ENCODE results near the gene DHCR7.

DHCR7 gene

DNA sequence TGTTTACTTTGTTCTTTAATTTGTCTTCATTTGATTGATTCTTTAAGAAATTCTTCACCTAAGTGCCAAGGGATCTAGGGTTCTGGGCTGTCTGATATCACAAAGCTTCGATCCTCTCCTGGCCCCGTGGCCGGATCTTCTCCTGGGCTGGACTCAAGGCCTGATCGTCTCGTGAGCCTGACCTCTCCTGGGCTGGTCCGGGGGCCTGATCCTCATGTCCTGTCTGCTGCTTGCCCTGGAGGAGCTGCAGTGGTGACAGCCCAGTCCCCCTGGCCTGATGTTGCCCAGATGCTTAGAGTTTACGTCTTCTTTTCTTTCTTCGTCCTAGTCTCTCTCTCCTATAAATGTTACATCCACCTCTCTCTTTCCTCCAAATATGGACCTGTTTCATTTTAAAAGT lies 8.1 kb upstream of the DHCR7 start:
- DNase-seq: no peak

- DNase-seq: peak; percentile 9
These were observed 6.4 kb upstream of the DHCR7 start for GRCh38 chr11:71454470-71455113.

- no peak for DNase-seq
These were observed 5.7 kb upstream of the DHCR7 start for GRCh38 chr11:71453918-71454304.

DNA sequence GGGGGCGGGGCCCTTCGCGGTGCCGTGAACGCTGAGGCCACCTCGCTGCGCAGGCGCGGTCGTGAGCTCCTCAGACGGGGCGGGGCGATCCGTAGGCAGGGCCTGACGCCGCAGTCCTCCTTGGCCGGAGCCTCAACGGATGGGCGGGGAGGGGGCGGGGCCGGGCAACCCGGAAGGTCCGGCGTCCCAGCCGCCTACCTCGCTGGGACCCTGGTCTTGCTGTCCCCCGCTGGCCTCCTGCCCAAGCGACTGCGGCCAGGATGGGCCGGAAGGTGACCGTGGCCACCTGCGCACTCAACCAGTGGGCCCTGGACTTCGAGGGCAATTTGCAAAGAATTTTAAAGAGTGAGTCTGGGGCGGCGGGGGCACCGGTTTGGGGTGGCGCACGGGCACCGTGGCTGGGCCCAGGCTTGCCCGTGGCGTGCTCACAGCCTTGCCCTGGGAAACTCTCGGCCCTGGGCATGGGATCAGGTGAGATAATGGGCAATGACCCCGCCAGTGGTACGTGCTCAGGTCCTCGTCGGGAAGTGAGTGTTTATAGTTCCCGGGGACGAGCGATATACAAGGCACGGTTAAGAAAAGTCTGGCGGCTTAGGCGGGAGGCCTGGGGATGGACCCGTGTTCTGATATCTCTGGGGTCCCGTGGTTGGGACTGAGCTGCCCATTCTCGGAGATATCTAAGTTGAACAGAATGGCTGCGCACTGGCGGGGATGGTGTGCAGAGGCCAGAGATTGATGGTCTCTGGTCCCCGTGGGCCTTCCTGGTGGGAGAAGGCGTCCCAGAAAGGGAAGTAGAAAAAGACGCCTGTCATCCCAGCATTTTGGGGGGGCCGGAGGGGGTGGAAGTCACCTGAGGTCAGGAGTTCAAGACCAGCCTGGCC lies 5.1 kb upstream of the DHCR7 start, which contains the start of gene NADSYN1:
TSS of gene NADSYN1 (plus strand) at position 167 of the 881 bp plus-strand sequence. CDS start at position 261, 94 bp downstream.
- DNase-seq: peak; percentile 82

- peak; percentile 29 for DNase-seq
These were observed 4.2 kb upstream of the DHCR7 start for GRCh38 chr11:71452199-71453036.

GRCh38 chr11:71451596-71452198 lies 3.5 kb upstream of the DHCR7 start:
- DNase-seq: peak; percentile 41

DNA sequence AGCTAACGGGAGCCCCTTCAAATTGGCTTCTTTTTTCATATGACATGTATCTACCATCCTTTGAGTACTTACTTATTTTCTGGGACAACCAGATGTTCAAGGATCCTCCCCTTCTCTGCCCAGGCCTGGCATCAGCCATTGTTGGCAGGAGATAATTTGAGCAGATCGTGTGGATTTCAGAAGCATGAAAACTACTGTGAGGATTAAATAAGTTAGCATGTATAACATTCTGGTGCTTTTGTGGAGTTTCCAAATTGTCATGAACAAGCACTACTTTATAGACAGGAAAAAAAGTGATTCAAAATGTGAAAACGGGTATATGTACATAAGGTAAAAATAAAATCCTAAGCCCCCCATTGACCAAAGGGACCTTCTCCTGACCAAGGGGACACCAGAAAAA lies 2.7 kb upstream of the DHCR7 start:
- DNase-seq: no peak

GRCh38 chr11:71450507-71450906 lies 2.3 kb upstream of the DHCR7 start:
- no peak for DNase-seq

DNA sequence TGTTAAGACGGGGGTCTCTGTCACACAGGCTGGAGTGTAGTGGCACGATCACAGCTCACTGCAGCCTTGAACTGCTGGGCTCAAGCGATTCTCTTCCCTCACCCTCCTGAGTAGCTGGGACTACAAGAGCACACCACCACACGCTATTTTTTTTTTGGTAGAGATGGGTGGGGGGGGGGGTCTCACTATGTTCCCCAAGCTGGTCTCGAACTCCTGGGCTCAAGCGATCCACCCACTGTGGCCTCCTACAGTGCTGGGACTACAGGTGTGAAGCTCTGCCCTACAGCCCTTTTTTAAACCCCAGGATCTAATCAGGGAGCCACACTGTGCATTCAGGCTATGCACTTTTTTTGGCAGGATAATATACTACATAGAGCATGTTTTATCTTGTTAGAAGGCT lies 1.4 kb upstream of the DHCR7 start:
- DNase-seq: no peak

DNA sequence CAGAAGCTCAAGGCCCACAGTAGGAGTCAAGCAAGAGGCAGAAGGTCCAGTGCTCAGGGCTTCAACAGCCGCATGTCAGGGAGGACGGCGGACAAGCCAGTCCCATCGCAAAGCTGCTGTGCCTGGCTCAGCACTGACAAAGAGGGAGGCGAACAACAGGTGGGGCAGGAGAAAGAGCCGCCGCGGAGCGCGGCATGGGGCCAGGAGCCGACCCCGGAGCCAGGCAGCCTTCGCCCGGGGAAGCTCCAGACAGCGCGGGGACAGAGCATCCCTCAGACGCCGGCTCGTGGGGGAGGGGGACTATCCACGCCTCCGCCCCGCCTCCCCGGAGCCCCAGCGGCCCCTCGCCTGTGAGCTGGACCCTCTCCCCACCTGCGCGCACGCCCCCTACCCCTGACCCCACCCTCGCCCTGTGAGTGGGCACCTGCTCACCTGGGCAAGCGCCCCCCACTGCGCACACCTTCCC lies 369 bp downstream of the DHCR7 start:
- DNase-seq: peak; percentile 9

GRCh38 chr11:71446942-71447688 lies 1.1 kb downstream of the DHCR7 start:
- DNase-seq: no peak

DNA sequence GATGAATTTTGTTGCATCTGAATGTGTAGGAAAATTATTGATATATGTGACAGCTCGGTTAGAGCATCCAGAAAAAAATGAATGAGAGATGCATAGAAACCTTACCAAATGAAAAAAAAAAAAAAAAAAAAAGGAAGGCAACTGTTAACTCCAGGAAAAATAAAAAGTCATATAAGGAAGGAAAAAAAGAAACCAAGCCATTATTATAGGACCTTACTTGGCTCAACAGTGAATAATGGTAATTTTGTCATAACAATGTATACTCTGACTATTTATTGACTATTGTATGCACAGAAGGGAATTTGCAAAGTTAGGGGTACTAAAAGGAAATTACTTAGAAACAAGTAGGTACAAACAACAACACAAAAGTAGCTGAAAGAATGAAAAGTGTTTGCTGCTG lies 2.0 kb downstream of the DHCR7 start:
- DNase-seq: no peak

- no peak for DNase-seq
These were observed 3.4 kb downstream of the DHCR7 start for GRCh38 chr11:71444811-71445210.

GRCh38 chr11:71443736-71444445 lies 4.3 kb downstream of the DHCR7 start:
- no peak for DNase-seq

- DNase-seq: no peak
These were observed 5.3 kb downstream of the DHCR7 start for GRCh38 chr11:71442880-71443279.

- no peak for DNase-seq
These were observed 6.1 kb downstream of the DHCR7 start for GRCh38 chr11:71442123-71442522.

GRCh38 chr11:71441251-71441650 lies 6.9 kb downstream of the DHCR7 start:
- no peak for DNase-seq

DNA sequence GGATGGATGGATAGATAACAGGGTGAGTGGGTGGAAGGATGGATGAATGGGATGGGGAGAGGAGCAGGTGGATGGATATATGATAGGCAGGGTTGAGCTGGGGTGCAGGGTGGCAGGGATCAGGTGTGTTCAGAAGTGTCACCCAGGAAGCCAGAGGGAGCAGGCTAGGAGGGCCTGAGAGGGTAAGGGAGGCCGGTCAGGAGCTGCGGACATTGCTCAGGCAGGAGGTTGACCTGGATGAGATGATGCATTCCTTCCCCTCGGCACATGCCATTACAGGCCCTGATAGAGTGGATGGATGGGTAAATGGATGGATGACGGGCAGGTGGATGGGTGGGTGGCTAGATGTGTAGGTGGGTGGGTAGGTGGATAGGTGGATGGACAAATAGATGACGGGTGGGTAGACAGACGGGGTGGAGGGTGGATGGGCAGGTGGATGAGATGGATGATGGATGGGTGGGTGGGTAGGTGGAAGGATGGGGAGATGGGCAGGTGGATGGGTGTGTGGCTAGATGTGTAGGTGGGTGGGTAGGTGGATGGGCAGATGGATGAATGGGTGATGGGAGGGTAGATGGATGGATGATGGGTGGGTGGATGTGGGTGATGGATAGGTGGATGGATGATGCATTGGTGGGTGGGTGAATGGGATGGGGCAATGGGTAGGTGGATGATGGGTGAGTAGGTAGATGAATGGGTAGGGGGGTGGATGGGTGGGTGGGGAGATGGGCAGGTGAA lies 8.0 kb downstream of the DHCR7 start:
- no peak for DNase-seq

GRCh38 chr11:71438650-71439049 lies 9.5 kb downstream of the DHCR7 start:
- DNase-seq: no peak

DNA sequence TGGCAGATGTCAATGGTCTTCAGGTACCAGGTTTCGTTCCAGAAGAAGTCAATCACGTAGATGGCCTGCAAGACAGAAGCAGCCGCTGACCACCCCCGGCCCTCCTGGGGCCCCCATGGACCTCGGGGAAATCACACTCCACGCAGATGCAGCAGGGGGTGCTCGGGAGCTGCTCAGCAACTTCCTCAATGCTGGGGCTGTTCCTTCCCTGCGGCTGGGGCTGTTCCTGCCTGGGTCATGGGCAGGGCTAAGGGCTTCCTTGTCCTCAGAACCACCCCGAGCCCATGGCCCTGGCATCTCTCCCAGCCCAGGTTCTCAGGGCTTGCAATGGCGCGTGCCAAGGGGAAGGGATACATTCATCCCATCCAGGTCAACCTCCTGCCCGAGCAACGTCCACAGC lies 10.3 kb downstream of the DHCR7 start:
- DNase-seq: no peak

DNA sequence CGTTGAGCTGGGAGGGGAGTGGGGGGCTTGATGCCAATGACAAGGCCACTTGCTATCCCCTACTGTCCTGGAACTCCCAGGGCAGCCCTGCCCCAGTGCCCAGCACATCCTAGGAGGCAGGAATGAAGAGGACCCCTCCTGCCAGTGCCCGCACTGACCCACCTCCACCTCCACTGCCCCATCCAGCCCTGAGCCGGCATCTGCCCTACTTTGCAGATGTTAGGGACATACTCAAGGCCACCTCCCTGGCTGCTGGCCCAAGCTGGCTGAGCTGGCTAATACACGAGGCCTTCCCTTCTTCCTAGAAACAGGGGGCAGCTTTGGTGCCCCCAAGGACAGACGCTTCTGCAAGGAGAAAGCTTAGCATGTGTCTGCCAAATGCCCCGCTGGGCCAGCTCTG lies 10.8 kb downstream of the DHCR7 start:
- no peak for DNase-seq
